ENCODE measurements around the gene ZNF883.
"Not testable (repeated sequence)": the region's sequence is repeated elsewhere in the genome, so short reads cannot be mapped to it uniquely, and the experiment has no call there.

ZNF883 gene

GRCh38 chr9:113011911-113012381 lies at the start of gene ZNF883:
Gene ZNF883, minus strand, starts transcription at chr9:113012192.
- peak; percentile 29 for DNase-seq

GRCh38 chr9:113061072-113061850 lies 49.3 kb upstream of the ZNF883 start:
- DNase-seq, result not testable (repeated sequence)

- DNase-seq, result not testable (repeated sequence)
Observed at GRCh38 chr9:113059581-113060284, 47.7 kb upstream of the ZNF883 start.

GRCh38 chr9:113057193-113057592 lies 45.2 kb upstream of the ZNF883 start:
- no peak for DNase-seq

GRCh38 chr9:113056191-113057106 lies 44.5 kb upstream of the ZNF883 start, which contains the start of gene ZFP37:
Gene ZFP37, minus strand, starts transcription at chr9:113056724. Its CDS starts 36 bp downstream, at chr9:113056688.
- peak; percentile 93 for DNase-seq

- DNase-seq, result no peak
Observed at GRCh38 chr9:113042884-113043657, 31.1 kb upstream of the ZNF883 start.

- no peak for DNase-seq
Observed at GRCh38 chr9:113026200-113026599, 14.2 kb upstream of the ZNF883 start.

- DNase-seq, result no peak
Observed at GRCh38 chr9:113018247-113018646, 6.3 kb upstream of the ZNF883 start.

GRCh38 chr9:113012492-113012891 lies 500 bp upstream of the ZNF883 start:
- no peak for DNase-seq

GRCh38 chr9:113005777-113006176 lies 6.2 kb downstream of the ZNF883 start:
- no peak for DNase-seq

- DNase-seq, result no peak
Observed at GRCh38 chr9:112997236-112997941, 14.6 kb downstream of the ZNF883 start.

- DNase-seq, result no peak
Observed at GRCh38 chr9:112971415-112971814, 40.6 kb downstream of the ZNF883 start.

- no peak for DNase-seq
Observed at GRCh38 chr9:112970939-112971338, 41.1 kb downstream of the ZNF883 start.

GRCh38 chr9:112969730-112970129 lies 42.3 kb downstream of the ZNF883 start:
- no peak for DNase-seq

- DNase-seq, result no peak
Observed at GRCh38 chr9:112955550-112955949, 56.4 kb downstream of the ZNF883 start.

- DNase-seq, result peak; percentile 1
Observed at GRCh38 chr9:112945620-112946208, 66.3 kb downstream of the ZNF883 start.

- no peak for DNase-seq
Observed at GRCh38 chr9:112939418-112939817, 72.6 kb downstream of the ZNF883 start.

GRCh38 chr9:112933696-112934095 lies 78.3 kb downstream of the ZNF883 start:
- DNase-seq, result no peak

- DNase-seq, result peak; percentile 8
Observed at GRCh38 chr9:112925058-112925641, 86.8 kb downstream of the ZNF883 start.

- DNase-seq, result peak; percentile 2
Observed at GRCh38 chr9:112921549-112921948, 90.4 kb downstream of the ZNF883 start.

- DNase-seq, result no peak
Observed at GRCh38 chr9:112917987-112918362, 94.0 kb downstream of the ZNF883 start.

All from NCI-H1436 (cell line).